Chondrocyte (in vitro differentiated cells): ENCODE results near the gene ITGA3. TPM values are rescaled to one million over a fixed set of nuclear protein-coding genes. Genes with fewer than 3 reads are reported as not detected.

Experiments used
- DNase-seq: peaks from one replicate; pipeline ENCODE4 v3.0.0; 2021; ENCODE audit warnings: mixed read lengths, low spot score
- H3K27ac Mint-ChIP-seq: one replicate; pipeline ENCODE4 v1.8.0; 2021; ENCODE audit warnings: mild to moderate bottlenecking, moderate library complexity, mixed read lengths; ENCODE audit not compliant: unreplicated experiment
- H3K27me3 Mint-ChIP-seq: 2 replicates; pipeline ENCODE4 v1.8.0; 2021; ENCODE audit warnings: low read depth, mixed read lengths
- H3K36me3 Mint-ChIP-seq: 2 replicates; pipeline ENCODE4 v1.8.0; 2021; ENCODE audit warnings: low read depth, mixed read lengths
- H3K4me1 Mint-ChIP-seq: 2 replicates; pipeline ENCODE4 v1.8.0; 2021; ENCODE audit warnings: low read depth, mild to moderate bottlenecking, mixed read lengths
- H3K4me3 Mint-ChIP-seq: one replicate; pipeline ENCODE4 v1.8.0; 2021; ENCODE audit warnings: mild to moderate bottlenecking, moderate library complexity, mixed read lengths; ENCODE audit not compliant: unreplicated experiment
- H3K9me3 Mint-ChIP-seq: 2 replicates; pipeline ENCODE4 v1.8.0; 2021; ENCODE audit warnings: low read depth, mixed read lengths
- CTCF ChIP-seq: fragments of 200-600 bp; sonication (generic); IDR thresholded peaks from 2 replicates; pipeline ENCODE4 v1.5.0; 2021; ENCODE audit warnings: antibody characterized with exemption, mild to moderate bottlenecking, moderate library complexity
- total RNA-seq: library from RNA; stranded (reverse); gene quantifications from 3 replicates; pipeline ENCODE4 v1.2.1, GENCODE V29; 2021

Gene ITGA3
- total RNA-seq, 1 donor from 2014 or later = 216 TPM

GRCh38 chr17:50067996-50068395, 12.1 kb downstream of the ITGA3 start:
- TF ChIP-seq CTCF = no peak
- Mint-ChIP-seq H3K4me1 (peaks cover 34% of the 10 kb centered on the region), H3K27ac (no peak overlapping the region), H3K27me3 (no peaks in the 10 kb centered on the region), H3K36me3 (peaks cover 35% of the 10 kb centered on the region), H3K4me3 (no peak overlapping the region), H3K9me3 (no peaks in the 10 kb centered on the region)
- DNase-seq = peak; percentile 72

- no peaks in the 10 kb centered on the region for H3K27me3 Mint-ChIP-seq
- no peaks in the 10 kb centered on the region for H3K9me3 Mint-ChIP-seq
- H3K4me1 Mint-ChIP-seq = peaks cover 5% of the 10 kb centered on the region
- no peak for TF ChIP-seq CTCF
- DNase-seq = peak; percentile 56
- H3K27ac Mint-ChIP-seq = no peak overlapping the region
- no peak overlapping the region for H3K4me3 Mint-ChIP-seq
- H3K36me3 Mint-ChIP-seq = peaks cover 45% of the 10 kb centered on the region
Observed at GRCh38 chr17:50070908-50071680, 15.2 kb downstream of the ITGA3 start.

- DNase-seq = peak; percentile 35
- H3K4me1 Mint-ChIP-seq = no peaks in the 10 kb centered on the region
- H3K27me3 Mint-ChIP-seq = no peaks in the 10 kb centered on the region
- no peaks in the 10 kb centered on the region for H3K9me3 Mint-ChIP-seq
- TF ChIP-seq CTCF = no peak
- no peak overlapping the region for H3K4me3 Mint-ChIP-seq
- peaks cover 45% of the 10 kb centered on the region for H3K36me3 Mint-ChIP-seq
- no peak overlapping the region for H3K27ac Mint-ChIP-seq
Observed at GRCh38 chr17:50071692-50072091, 15.8 kb downstream of the ITGA3 start.

- Mint-ChIP-seq H3K27me3 (no peaks in the 10 kb centered on the region), H3K9me3 (no peaks in the 10 kb centered on the region), H3K4me3 (no peak overlapping the region), H3K36me3 (peaks cover 46% of the 10 kb centered on the region), H3K4me1 (no peaks in the 10 kb centered on the region), H3K27ac (peak overlapping the region; percentile 71)
- DNase-seq = peak; percentile 41
- TF ChIP-seq CTCF = no peak
Observed at GRCh38 chr17:50072130-50072529, 16.2 kb downstream of the ITGA3 start.

GRCh38 chr17:50072925-50073324, 17.0 kb downstream of the ITGA3 start:
- DNase-seq = no peak
- Mint-ChIP-seq H3K36me3 (peaks cover 53% of the 10 kb centered on the region), H3K4me3 (no peak overlapping the region), H3K27me3 (no peaks in the 10 kb centered on the region), H3K4me1 (no peaks in the 10 kb centered on the region), H3K27ac (no peak overlapping the region), H3K9me3 (no peaks in the 10 kb centered on the region)
- TF ChIP-seq CTCF = no peak
